Measurements from ENCODE around the gene PDK1.

The PDK1 gene

DNA sequence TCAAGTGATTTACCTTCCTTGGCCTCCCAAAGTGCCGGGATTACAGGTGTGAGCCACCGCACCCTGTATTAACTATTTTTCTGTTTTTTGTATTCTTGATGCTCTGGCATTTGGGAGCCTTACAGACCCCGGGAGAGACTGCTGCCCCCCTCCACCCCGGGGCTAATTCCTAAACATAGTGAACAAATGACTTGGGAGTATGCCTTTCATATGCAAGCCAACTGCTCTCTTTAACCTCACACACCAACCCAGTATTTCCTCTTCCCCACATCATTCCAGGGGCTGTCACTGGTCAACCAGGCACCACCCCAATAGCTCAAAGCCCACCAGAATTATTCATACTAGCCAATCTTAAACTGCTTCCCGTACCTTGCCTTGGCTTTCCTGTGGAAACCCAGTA is 79.7 kb downstream of the PDK1 start:
- no peaks in the 10 kb centered on the region for H3K9me3 ChIP-seq (ENCODE audit: control insufficient read depth, insufficient read depth, low read length)
- H3K27ac ChIP-seq (ENCODE audit: low read length): no peak overlapping the region
- no peaks in the 10 kb centered on the region for H3K4me1 ChIP-seq (ENCODE audit: control insufficient read depth, insufficient read depth, low read length)
- WGBS (ENCODE audit: insufficient coverage, insufficient read length): no CpG with 5 or more reads among the region's 5 CpGs
- no peak overlapping the region for H3K4me3 ChIP-seq (ENCODE audit: low read length)
- no peaks in the 10 kb centered on the region for H3K27me3 ChIP-seq (ENCODE audit: control insufficient read depth, insufficient read depth, low read length)
- no peak for DNase-seq (ENCODE audit: low read depth, low spot score)
- H3K36me3 ChIP-seq (ENCODE audit: control insufficient read depth, insufficient read depth, low read length): no peaks in the 10 kb centered on the region

DNA sequence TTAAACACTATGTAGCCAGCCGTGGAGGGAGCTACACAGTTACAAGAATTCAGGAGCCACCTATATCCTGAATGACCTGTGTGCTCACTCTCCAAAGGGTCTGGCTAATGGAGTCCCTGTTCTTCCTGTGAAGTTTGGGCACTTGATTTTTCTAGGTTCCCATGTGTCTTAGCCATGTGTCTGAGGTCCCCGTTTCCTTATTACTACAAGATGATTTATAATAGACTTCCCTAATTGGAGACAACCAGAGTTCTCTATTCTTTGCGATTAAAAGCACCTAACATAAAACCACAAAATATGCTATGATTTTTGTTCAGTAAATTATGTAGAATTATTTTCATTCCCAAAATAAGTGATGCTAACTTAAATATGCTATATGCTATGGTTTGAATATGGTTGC is 83.4 kb downstream of the PDK1 start:
- Histone ChIP-seq H3K4me1 (ENCODE audit: control insufficient read depth, insufficient read depth, low read length) (no peaks in the 10 kb centered on the region), H3K9me3 (ENCODE audit: control insufficient read depth, insufficient read depth, low read length) (no peaks in the 10 kb centered on the region), H3K27me3 (ENCODE audit: control insufficient read depth, insufficient read depth, low read length) (no peaks in the 10 kb centered on the region), H3K36me3 (ENCODE audit: control insufficient read depth, insufficient read depth, low read length) (no peaks in the 10 kb centered on the region), H3K4me3 (ENCODE audit: low read length) (no peak overlapping the region), H3K27ac (ENCODE audit: low read length) (no peak overlapping the region)
- no peak for DNase-seq (ENCODE audit: low read depth, low spot score)
- WGBS (ENCODE audit: insufficient coverage, insufficient read length): no CpG with 5 or more reads among the region's 3 CpGs

DNA sequence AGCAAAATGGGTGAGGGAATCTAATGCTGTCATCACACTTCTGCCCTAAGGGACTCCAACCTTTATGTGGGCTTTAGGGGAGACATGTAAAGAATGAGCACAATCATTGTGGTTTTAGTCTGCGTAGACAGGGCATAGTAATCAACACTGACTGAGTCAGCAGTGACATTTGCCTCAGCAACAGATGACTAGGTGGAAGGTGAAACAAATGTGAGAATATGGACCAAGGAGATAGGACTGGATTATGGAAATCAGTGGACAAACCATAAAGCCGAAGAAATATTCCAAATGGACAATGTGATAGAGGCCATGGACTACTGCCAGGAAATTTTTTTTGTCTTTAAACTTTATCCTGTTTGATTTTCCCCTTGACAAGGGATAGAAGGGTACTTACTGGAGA is 83.9 kb downstream of the PDK1 start:
- no peak for DNase-seq (ENCODE audit: low read depth, low spot score)
- Histone ChIP-seq H3K27ac (ENCODE audit: low read length) (no peak overlapping the region), H3K4me3 (ENCODE audit: low read length) (no peak overlapping the region), H3K4me1 (ENCODE audit: control insufficient read depth, insufficient read depth, low read length) (no peaks in the 10 kb centered on the region), H3K36me3 (ENCODE audit: control insufficient read depth, insufficient read depth, low read length) (no peaks in the 10 kb centered on the region), H3K9me3 (ENCODE audit: control insufficient read depth, insufficient read depth, low read length) (no peaks in the 10 kb centered on the region), H3K27me3 (ENCODE audit: control insufficient read depth, insufficient read depth, low read length) (no peaks in the 10 kb centered on the region)
- no CpG with 5 or more reads among the region's 2 CpGs for WGBS (ENCODE audit: insufficient coverage, insufficient read length)

DNA sequence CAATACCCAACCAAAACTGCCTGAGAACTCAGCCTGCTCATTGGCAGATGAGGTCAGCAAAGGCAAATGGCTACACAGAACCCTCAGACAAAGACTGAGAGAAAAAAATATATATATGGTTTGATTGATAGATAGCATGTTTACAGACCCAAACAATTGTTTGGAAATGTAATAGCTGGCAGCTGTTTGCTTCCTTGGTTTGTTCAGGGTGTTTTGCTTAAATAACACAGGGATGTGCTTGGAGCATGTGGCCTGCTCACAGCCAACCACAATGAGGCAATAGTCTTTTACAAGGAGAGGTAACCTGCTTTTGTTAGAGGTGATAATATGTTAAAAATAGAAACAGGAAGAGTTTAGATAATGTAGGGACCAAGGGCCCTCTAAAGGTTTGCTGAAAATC is 84.5 kb downstream of the PDK1 start:
- no peaks in the 10 kb centered on the region for H3K27me3 ChIP-seq (ENCODE audit: control insufficient read depth, insufficient read depth, low read length)
- no peak overlapping the region for H3K27ac ChIP-seq (ENCODE audit: low read length)
- H3K4me3 ChIP-seq (ENCODE audit: low read length): no peak overlapping the region
- H3K36me3 ChIP-seq (ENCODE audit: control insufficient read depth, insufficient read depth, low read length): no peaks in the 10 kb centered on the region
- H3K4me1 ChIP-seq (ENCODE audit: control insufficient read depth, insufficient read depth, low read length): no peaks in the 10 kb centered on the region
- DNase-seq (ENCODE audit: low read depth, low spot score): no peak
- no peaks in the 10 kb centered on the region for H3K9me3 ChIP-seq (ENCODE audit: control insufficient read depth, insufficient read depth, low read length)

DNA sequence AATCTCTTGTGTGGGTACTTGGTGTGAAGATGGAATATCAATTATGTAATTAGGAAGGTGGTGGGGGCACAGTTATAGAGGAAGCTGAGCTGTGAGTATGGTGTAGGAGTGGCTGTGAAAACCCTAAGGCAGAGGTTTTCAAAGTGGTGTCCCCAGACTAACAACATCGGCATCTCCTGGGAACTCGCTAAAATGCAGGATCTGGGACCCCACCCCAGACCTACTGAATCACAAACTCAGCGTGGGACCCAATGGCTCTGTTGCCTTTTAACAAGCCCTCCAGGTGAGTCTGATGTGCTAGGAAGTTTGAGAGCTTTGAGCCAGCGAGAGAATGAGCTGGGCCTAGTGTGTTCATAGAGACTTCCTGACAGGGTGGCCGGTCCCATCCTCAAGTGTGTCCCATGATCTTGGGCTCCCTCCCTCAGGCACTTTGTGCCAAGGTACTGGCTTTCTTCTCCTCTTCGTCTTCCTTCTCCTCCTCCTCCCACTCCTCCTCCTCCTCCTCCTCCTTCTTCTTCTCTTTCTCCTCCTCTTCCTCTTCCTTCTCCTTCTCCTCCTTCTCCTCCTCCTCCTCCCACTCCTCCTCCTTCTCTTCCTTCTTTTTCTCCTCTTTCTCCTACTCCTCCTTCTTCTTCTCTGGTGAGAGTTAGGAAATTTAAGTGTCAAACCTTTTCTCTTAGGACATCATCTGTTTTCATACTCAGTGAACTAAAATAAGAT is 86.6 kb downstream of the PDK1 start:
- Histone ChIP-seq H3K27ac (ENCODE audit: low read length) (no peak overlapping the region), H3K4me3 (ENCODE audit: low read length) (no peak overlapping the region), H3K4me1 (ENCODE audit: control insufficient read depth, insufficient read depth, low read length) (no peaks in the 10 kb centered on the region), H3K27me3 (ENCODE audit: control insufficient read depth, insufficient read depth, low read length) (no peaks in the 10 kb centered on the region), H3K36me3 (ENCODE audit: control insufficient read depth, insufficient read depth, low read length) (no peaks in the 10 kb centered on the region), H3K9me3 (ENCODE audit: control insufficient read depth, insufficient read depth, low read length) (no peaks in the 10 kb centered on the region)
- WGBS (ENCODE audit: insufficient coverage, insufficient read length): no CpG with 5 or more reads among the region's 6 CpGs
- no peak for DNase-seq (ENCODE audit: low read depth, low spot score)

DNA sequence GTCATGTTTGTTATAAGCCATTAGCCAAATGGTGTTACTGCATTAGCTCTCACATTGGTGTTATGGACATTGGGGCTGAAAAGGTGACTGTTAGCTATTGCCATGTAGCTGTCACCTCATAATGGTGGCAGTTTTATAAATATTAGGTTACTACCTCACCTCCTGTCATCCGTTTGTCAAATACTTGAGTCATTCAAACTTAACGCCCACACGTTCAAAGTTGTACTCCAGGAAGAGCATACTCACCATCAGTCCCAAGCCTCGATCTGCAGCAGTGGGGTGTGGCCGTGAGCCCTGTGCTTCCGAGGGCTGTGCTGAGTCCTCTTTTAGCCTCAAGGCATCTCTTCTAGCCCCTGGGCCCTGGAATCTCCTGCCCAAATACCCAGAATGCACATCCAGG is 87.3 kb downstream of the PDK1 start:
- no peak overlapping the region for H3K27ac ChIP-seq (ENCODE audit: low read length)
- H3K4me3 ChIP-seq (ENCODE audit: low read length): no peak overlapping the region
- no peaks in the 10 kb centered on the region for H3K36me3 ChIP-seq (ENCODE audit: control insufficient read depth, insufficient read depth, low read length)
- no peaks in the 10 kb centered on the region for H3K9me3 ChIP-seq (ENCODE audit: control insufficient read depth, insufficient read depth, low read length)
- H3K27me3 ChIP-seq (ENCODE audit: control insufficient read depth, insufficient read depth, low read length): no peaks in the 10 kb centered on the region
- no CpG with 5 or more reads among the region's 6 CpGs for WGBS (ENCODE audit: insufficient coverage, insufficient read length)
- DNase-seq (ENCODE audit: low read depth, low spot score): no peak
- H3K4me1 ChIP-seq (ENCODE audit: control insufficient read depth, insufficient read depth, low read length): no peaks in the 10 kb centered on the region

DNA sequence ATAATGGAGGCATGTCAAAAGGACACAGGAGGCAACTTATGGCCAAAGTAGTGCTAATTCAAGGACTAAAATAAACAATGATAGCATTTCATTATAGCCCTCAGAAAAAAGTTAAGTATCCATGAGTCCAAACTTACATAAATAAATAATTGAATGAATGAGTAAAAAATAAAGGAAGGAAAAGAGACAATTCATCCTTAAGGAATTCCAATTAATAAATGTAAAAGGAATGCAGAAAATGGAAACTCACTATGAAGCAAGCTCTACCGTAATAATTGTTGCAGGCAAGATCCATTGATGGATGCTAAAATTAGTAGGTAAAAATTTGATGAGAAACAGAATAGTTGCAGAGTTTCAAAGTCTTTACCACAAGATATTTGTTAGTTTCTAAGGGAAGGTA is 91.5 kb downstream of the PDK1 start:
- H3K4me1 ChIP-seq (ENCODE audit: control insufficient read depth, insufficient read depth, low read length): no peaks in the 10 kb centered on the region
- no CpG with 5 or more reads among the region's 1 CpG for WGBS (ENCODE audit: insufficient coverage, insufficient read length)
- no peaks in the 10 kb centered on the region for H3K27me3 ChIP-seq (ENCODE audit: control insufficient read depth, insufficient read depth, low read length)
- no peak overlapping the region for H3K27ac ChIP-seq (ENCODE audit: low read length)
- no peak overlapping the region for H3K4me3 ChIP-seq (ENCODE audit: low read length)
- peaks cover 1% of the 10 kb centered on the region; the same call in 1 of the 2 replicates for H3K9me3 ChIP-seq (ENCODE audit: control insufficient read depth, insufficient read depth, low read length)
- no peaks in the 10 kb centered on the region for H3K36me3 ChIP-seq (ENCODE audit: control insufficient read depth, insufficient read depth, low read length)
- DNase-seq (ENCODE audit: low read depth, low spot score): no peak

DNA sequence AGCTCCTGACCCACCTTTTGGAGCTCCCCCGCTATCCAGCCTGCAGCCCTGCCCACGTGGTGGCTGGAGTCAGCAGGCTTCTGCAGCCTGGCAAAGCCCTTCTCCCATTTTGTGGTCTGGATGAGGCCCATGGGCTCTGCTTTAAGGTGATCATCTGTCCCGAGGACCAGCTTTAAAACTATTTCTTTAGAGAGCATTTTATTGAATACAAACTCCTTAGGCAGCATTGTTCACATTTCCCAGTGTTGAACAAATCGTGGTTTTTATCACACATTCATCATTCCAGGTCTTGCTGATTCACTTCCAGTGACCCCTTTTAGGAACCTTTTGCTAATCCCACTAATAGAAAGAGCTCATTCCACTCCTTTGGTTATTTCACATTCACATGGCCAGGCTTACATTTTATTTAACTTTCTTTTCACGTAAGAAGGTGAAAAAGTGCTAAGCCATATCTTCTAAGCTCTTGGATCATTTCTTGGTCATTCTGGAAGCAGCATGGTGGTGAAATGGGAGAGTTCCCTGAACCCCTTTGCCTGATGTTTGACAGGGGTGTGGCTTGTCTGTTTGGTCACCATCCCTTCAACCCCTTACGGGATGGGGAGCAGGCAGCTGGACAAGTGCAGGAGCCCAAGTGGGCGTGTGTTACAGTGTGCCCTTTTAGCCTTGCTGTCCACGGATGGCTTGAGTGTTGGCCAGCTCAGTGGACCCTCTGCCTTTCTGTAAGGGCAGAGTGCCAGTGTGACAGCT is 99.4 kb downstream of the PDK1 start:
- Histone ChIP-seq H3K4me3 (ENCODE audit: low read length) (no peak overlapping the region), H3K9me3 (ENCODE audit: control insufficient read depth, insufficient read depth, low read length) (no peaks in the 10 kb centered on the region), H3K4me1 (ENCODE audit: control insufficient read depth, insufficient read depth, low read length) (no peaks in the 10 kb centered on the region), H3K27me3 (ENCODE audit: control insufficient read depth, insufficient read depth, low read length) (no peaks in the 10 kb centered on the region), H3K36me3 (ENCODE audit: control insufficient read depth, insufficient read depth, low read length) (no peaks in the 10 kb centered on the region), H3K27ac (ENCODE audit: low read length) (no peak overlapping the region)
- DNase-seq (ENCODE audit: low read depth, low spot score): no peak
- no CpG with 5 or more reads among the region's 8 CpGs for WGBS (ENCODE audit: insufficient coverage, insufficient read length)

DNA sequence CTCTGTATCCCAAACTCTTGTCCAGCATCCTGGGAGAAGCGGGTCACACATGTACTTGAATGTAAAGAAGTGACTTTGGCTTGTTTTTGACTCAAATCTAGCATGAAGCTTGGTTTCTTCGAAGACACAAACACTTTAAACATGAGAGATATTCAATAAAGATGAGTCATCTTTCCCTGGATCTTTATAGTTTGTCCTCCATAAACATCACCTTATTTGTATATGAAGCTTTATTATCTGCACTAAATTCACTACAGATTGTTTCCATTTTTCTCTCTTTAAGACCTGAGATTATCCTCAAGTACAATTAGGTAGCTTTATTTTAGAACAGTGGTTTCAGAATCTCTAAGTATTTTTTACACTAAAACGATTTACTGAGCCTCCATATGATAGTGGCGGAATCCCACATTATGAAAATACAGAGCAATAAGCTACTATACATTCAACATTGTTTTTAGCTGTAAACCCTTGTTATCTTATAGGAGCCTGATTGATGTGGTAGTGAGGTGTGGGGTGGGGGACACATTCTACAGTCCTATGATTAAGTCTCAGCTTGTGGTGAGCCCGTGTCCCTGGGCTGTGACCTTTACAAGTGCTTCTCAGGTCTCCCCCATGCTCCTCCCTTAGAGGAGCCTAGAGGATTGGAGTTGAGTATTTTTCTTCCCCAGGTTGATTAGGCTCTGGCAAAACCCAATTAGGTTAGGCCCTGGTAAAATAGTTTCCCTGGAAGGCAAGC is 100.1 kb downstream of the PDK1 start:
- no peak overlapping the region for H3K27ac ChIP-seq (ENCODE audit: low read length)
- no peaks in the 10 kb centered on the region for H3K9me3 ChIP-seq (ENCODE audit: control insufficient read depth, insufficient read depth, low read length)
- WGBS (ENCODE audit: insufficient coverage, insufficient read length): no CpG with 5 or more reads among the region's 5 CpGs
- no peak overlapping the region for H3K4me3 ChIP-seq (ENCODE audit: low read length)
- H3K27me3 ChIP-seq (ENCODE audit: control insufficient read depth, insufficient read depth, low read length): no peaks in the 10 kb centered on the region
- no peaks in the 10 kb centered on the region for H3K4me1 ChIP-seq (ENCODE audit: control insufficient read depth, insufficient read depth, low read length)
- H3K36me3 ChIP-seq (ENCODE audit: control insufficient read depth, insufficient read depth, low read length): no peaks in the 10 kb centered on the region
- DNase-seq (ENCODE audit: low read depth, low spot score): no peak

Data from iPS DF 6.9 (cell line).